ENCODE results near the gene CTNNBL1.
A peak's percentile ranks its signal among the peaks of the same experiment; 100 is the strongest.

The CTNNBL1 gene

DNA sequence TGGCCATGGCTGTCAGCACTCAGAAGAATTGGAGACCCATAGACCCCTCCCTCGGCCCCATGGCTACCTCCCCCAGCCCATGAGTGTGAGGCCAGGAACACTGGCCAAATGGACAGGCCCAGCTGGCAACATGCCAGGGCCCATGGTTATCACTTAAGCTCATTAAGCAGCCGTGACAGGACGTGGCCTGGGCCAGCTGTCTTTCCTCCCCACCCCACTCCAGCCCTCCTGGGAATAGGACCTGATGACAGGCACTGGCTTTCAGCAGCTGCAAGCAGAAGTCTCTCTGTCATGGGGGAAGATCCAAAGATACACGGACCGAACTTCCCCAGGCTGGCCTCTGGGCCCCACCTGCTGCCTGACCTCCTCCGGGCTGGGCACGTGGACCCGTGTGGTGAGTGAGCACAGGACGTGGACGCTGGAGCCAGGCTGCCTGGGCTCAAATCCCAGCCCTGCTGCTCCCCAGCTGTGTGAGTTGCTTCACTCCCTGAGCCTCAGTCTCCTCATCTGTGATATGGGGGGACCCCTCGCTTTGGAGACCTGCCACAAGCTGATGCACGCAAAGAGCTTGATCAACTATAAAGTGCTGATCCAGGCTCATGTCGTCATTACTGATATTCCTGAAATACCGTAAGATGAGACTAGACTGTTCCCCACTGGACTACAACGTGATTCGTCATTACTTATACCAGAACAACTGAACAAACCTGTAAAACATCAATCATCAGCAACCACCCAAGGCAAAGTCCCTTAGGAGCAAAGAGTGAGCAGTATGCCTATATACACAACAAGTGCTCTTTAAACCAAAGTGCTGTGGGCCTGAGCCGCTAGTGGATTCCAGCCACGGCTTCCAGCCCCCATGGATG, 187.1 kb downstream of the CTNNBL1 start:
- DNase-seq (ENCODE audit: low spot score), result no peak

GRCh38 chr20:37881601-37882343, 187.9 kb downstream of the CTNNBL1 start:
- DNase-seq (ENCODE audit: low spot score), result no peak

- DNase-seq (ENCODE audit: low spot score), result no peak
These were observed 189.3 kb downstream of the CTNNBL1 start for GRCh38 chr20:37882961-37883712.

DNA sequence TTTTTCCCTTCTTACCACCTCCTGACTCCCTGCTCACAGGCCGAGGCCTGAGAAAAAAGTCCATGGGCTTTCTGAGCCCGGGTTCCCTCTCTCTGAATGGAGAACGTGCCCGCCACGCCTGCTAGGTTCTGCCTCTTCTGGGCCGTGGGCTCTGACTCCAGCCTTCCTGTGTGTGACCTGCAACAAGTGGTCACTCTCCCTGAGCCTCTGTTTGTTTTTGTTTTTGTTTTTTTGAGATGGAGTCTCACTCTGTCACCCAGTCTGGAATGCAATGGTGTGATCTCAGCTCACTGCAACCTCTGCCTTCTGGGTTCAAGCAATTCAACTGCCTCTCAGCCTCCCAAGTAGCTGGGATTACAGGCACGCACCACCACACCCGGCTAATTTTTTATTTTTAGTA, 191.2 kb downstream of the CTNNBL1 start:
- DNase-seq (ENCODE audit: low spot score), result no peak

GRCh38 chr20:37885593-37886503, 192.0 kb downstream of the CTNNBL1 start:
- DNase-seq (ENCODE audit: low spot score), result no peak

GRCh38 chr20:37886851-37887297, 193.0 kb downstream of the CTNNBL1 start:
- DNase-seq (ENCODE audit: low spot score), result no peak

GRCh38 chr20:37888641-37889040, 194.8 kb downstream of the CTNNBL1 start:
- DNase-seq (ENCODE audit: low spot score), result no peak

- DNase-seq (ENCODE audit: low spot score), result no peak
These were observed 196.3 kb downstream of the CTNNBL1 start for GRCh38 chr20:37890108-37890507.

DNA sequence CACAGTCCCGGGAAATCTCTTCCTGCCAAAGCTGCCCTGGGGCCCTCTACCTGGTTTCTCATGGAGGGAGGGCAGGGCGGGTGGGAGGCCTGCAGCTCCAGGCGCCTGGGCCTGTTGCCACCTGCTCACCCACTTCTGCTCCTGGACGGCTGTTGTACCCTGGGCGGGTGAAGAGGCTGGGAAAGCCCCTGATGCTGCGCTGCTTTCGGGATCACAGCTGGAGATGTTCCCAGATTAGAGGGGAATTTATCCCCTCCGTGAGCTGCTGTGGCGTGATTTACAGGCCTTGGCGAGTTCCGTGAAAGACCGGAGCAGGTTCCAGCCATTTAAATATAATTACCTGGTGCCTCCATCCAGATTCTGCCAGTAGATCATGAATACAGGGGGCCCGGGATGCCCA, 196.8 kb downstream of the CTNNBL1 start:
- no peak for DNase-seq (ENCODE audit: low spot score)

- no peak for DNase-seq (ENCODE audit: low spot score)
These were observed 198.2 kb downstream of the CTNNBL1 start for GRCh38 chr20:37892001-37892400.

DNA sequence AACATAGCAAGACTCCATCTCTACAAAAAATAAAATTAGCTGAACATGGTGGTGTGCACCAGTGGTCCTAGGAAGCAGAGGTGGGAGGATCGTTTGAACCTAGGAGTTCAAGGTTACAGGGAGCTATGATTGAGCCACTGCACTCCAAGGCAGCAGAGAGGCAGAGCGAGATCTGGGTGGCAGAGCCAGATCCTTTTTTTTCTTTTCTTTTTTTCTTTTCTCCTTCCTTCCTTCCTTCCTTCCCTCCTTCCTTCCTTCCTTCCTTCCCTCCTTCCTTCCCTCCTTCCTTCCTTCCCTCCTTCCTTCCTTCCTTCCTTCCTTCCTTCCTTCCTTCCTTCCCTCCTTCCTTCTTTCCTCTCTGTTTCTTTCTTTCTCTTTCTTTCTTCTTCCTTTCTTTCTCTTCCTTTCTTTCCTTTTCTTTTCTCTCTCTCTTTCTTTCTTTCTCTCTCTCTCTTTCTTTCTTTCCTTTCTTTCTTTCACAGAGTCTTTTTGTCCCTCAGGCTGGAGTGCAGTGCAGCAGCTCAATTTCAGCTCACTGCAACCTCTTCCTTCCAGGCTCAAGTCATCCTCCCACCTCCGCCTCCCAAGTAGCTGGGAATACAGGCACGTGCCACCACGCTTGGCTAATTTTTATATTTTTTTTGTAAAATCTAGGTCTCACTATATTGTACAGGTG, 199.9 kb downstream of the CTNNBL1 start:
- no peak for DNase-seq (ENCODE audit: low spot score)

DNA sequence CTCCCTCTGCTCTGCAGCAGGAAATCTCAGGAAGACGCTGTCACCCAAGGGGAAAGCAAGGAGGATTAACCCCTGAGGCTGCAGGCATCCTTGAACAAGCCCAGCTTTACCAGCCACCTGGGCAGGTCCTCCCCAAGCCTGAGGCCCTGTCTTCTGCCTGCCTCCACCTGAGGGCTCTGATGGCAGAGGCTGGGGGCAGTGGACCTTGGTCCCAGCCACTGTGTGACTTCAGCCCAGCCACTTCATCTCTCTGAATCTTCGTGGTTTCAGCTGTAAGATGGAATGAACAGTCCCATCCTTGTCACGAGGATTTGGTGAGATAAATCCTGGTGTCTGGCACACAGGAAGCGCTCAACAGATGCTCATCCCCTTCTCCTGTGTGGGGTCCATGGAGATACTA, 200.6 kb downstream of the CTNNBL1 start:
- no peak for DNase-seq (ENCODE audit: low spot score)

- DNase-seq (ENCODE audit: low spot score), result no peak
These were observed 201.3 kb downstream of the CTNNBL1 start for GRCh38 chr20:37895166-37895565.

DNA sequence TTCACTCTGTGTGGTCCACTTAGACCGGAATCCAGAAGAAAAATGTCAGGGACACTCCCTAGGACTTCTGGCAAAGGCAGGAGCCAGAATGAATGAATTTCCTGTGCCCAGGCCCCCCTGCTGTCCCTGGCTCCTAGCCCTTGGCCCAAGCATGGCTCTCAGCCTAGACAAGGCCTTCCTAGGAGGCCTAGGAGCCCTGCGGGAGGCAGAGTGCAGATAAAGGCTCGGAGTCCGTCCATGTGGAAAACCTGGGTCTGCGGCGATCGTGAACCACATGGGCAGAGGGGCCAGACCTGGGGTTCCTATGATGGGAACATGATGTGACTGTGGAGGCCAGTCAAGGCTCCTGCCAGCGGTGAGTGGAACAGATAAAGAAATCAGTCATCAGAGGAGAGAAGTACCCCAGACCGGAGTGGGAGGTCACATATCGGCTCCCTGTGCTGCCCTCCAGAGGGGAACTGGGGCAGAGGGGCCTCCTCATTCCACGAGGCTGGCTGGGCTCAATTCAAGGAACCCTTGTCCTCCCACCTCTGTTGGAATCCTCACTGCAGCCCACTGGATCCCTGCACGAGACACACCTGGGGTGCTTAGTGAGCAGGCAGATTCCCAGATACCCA, 203.2 kb downstream of the CTNNBL1 start:
- peak; percentile 40 for DNase-seq (ENCODE audit: low spot score)

DNA sequence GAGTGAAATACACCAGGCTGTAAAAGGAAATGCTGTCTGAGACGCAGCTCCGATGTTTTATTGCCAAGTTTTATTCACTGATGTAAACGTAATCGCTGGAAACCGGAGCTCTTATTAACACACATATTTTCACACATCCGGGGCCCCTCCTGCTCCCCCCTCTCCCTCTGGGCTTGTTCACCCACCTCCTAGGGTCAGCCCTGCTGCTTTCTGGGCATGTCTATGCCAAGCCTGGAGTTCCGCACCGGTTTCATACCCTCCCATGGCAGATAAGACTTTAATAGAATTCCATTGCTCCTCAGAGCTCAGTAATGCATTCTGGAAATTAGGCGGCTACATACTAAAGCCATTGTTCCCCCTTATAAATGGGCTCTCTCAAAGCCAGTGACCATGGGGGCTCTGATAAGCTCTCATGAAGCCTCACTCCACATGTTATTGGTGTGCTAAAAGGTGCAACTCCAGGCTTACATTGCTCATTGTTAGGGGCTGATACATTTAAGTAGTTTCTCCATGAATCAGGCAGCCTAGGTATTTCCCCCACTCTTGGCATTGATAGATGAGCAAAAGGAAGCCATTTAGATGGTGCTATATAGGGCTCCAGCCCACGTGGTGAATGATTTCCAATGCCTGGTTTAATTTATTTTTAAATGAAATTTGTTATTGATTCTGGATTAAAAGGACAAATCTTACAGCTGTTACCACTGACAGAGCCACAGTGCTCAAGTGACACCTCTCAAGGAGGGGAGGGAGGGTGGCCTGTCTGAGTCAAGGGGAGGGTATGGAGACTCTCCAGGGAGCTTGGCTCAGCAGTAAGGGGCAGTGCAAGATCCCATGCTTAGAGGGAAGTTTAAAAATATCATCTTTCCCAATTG, 204.6 kb downstream of the CTNNBL1 start:
- no peak for DNase-seq (ENCODE audit: low spot score)

DNA sequence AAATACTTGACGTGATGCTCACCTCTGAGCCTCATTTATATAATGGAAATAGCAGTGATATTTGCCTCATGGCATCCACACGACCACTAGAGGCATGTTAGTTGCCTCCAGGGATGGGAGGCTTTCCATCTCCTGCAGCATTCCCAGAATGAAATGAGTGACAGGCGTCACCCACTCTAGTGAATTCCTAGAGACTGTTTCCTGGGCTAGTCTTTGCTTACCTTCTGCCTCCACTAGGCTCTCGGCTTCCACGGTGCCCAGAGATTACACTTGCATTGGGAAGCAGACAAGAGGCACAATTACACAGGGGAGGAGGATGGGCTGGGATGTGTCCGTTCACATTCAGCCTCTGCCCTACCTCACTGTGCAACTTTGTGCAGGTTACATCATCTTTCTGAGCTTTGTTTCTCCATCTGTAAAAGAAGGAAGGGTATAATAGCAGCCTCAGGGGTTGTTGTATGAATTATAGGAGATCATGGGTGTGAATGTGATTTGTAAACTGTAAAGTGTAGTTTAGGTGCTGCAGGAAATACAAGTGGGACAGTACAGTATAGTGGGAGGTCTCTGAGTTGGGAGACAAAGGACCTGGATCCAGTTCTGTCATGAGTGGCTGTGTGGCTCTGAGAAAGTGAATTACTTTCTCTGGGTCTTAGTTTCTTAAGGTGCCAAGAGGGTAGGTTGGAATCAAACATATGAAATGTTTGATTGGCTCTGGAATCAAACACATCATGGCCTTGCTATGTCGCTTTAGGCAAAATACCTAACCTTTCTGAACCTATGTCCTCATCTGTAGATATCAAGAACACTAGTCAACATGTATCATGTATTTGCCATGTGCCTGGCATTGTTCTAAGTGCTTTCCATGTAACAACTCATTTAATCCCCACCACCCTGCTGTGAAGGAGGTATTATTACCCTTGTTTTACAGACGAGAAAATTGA, 205.5 kb downstream of the CTNNBL1 start:
- DNase-seq (ENCODE audit: low spot score), result no peak

GRCh38 chr20:37901240-37901639, 207.4 kb downstream of the CTNNBL1 start:
- DNase-seq (ENCODE audit: low spot score), result no peak

All from cerebellar cortex (tissue), 1 donor.